OCI-LY7 (cell line): Measurements from ENCODE around the gene ENAH. TPM values are rescaled to one million over a fixed set of nuclear protein-coding genes. Genes with fewer than 3 reads are reported as not detected.

Experiments
- BruUV-seq: library from RNA; stranded (reverse); fragments of 400-500 nt; replicated peaks from 2 replicates; lab custom pipeline; 2021; lab: Mats Ljungman, UMichigan
- CTCF ChIA-PET: fragments of 300-600 bp; sonication (Branson Sonifier 250); formaldehyde crosslinking; loops from one replicate; lab custom pipeline; 2022; ENCODE audit warnings: antibody characterized with exemption; ENCODE audit not compliant: unreplicated experiment; lab: Charles Lee
- POLR2A ChIA-PET: fragments of 300-600 bp; sonication (Branson Sonifier 250); formaldehyde crosslinking; loops from one replicate; lab custom pipeline; 2022; ENCODE audit warnings: antibody characterized with exemption; lab: Charles Lee
- DNase-seq: peaks from one replicate; pipeline ENCODE4 v3.0.0-alpha.2; 2015; ENCODE audit warnings: low spot score
- H2AFZ ChIP-seq: fragments of 200-600 bp; sonication (generic), shearing (Covaris generic); 2 replicates; pipeline ENCODE4 v1.6.1; 2014; ENCODE audit warnings: mild to moderate bottlenecking, antibody characterized with exemption, low read length, moderate library complexity
- H3K27ac ChIP-seq: fragments of 200-600 bp; sonication (generic); 2 replicates; pipeline ENCODE4 v1.5.1; 2014; ENCODE audit warnings: mixed run types, low read depth, mild to moderate bottlenecking, moderate library complexity, low read length, inconsistent platforms; ENCODE audit not compliant: poor library complexity, severe bottlenecking
- H3K36me3 ChIP-seq: fragments of 200-600 bp; sonication (generic); 2 replicates; pipeline ENCODE4 v1.6.1; 2014; ENCODE audit warnings: mild to moderate bottlenecking, antibody characterized with exemption, low read length, moderate library complexity, mixed read lengths; ENCODE audit not compliant: insufficient read depth
- H3K4me1 ChIP-seq: fragments of 200-600 bp; sonication (generic); 2 replicates; pipeline ENCODE4 v1.5.1; 2014; ENCODE audit warnings: mild to moderate bottlenecking, low read length; ENCODE audit not compliant: insufficient read depth, poor library complexity, severe bottlenecking
- H3K4me2 ChIP-seq: fragments of 200-600 bp; sonication (generic); 2 replicates; pipeline ENCODE4 v1.6.1; 2014; ENCODE audit warnings: mild to moderate bottlenecking, low read length
- H3K4me3 ChIP-seq: fragments of 200-600 bp; sonication (generic); 2 replicates; pipeline ENCODE4 v1.5.1; 2014; ENCODE audit warnings: mild to moderate bottlenecking, low read depth, low read length; ENCODE audit not compliant: poor library complexity, severe bottlenecking
- H3K79me2 ChIP-seq: fragments of 200-600 bp; sonication (generic); 2 replicates; pipeline ENCODE4 v1.6.1; 2016; ENCODE audit warnings: low read depth, mild to moderate bottlenecking, low read length, moderate library complexity, mixed read lengths; ENCODE audit not compliant: insufficient read depth
- H3K9me2 ChIP-seq: fragments of 200-600 bp; sonication (generic); 2 replicates; pipeline ENCODE4 v1.6.1; 2016; ENCODE audit warnings: mild to moderate bottlenecking, low read length, mixed read lengths; ENCODE audit not compliant: insufficient read depth
- H3K9me3 ChIP-seq: fragments of 200-600 bp; sonication (generic); 2 replicates; pipeline ENCODE4 v1.6.1; 2014; ENCODE audit warnings: mild to moderate bottlenecking, mixed run types, low read length, mixed read lengths
- H4K20me1 ChIP-seq: fragments of 200-600 bp; sonication (generic); 2 replicates; pipeline ENCODE4 v1.6.1; 2014; ENCODE audit warnings: mild to moderate bottlenecking, antibody characterized with exemption, low read length, moderate library complexity, mixed read lengths; ENCODE audit not compliant: insufficient read depth
- EZH2phosphoT487 ChIP-seq: fragments of 200-600 bp; sonication (generic); IDR thresholded peaks from 2 replicates; pipeline ENCODE4 v1.6.1; 2018; ENCODE audit warnings: low read depth, borderline replicate concordance, mild to moderate bottlenecking, mixed run types, antibody characterized with exemption, low read length, moderate library complexity, mixed read lengths
- intact Hi-C: fragments of 100-400 bp; cut with micrococcal nuclease; formaldehyde crosslinking; loops from one replicate; pipeline ENCODE4 v1.10.0; 2022; ENCODE audit not compliant: unreplicated experiment
- total RNA-seq, 2 experiments: library from RNA; depleted of rRNA in 1 of 2; stranded (reverse); fragments of >200 nt in 1 of 2; shearing (Covaris generic) in 1 of 2; gene quantifications; 2 replicates each; pipeline ENCODE4 v1.2.3, GENCODE V29; 2014 to 2022
- TF ChIP-seq, protein P1 (sequence below): fragments of 200-600 bp; sonication (generic); conservative IDR thresholded peaks from 2 replicates; pipeline ENCODE4 v1.5.1; 2014; ENCODE audit warnings: mild to moderate bottlenecking, antibody characterized with exemption, low read length, moderate library complexity, mixed read lengths

Gene ENAH
- total RNA-seq, 2 experiments from 2014 or later, result 4.6 to 18.1 TPM

DNA sequence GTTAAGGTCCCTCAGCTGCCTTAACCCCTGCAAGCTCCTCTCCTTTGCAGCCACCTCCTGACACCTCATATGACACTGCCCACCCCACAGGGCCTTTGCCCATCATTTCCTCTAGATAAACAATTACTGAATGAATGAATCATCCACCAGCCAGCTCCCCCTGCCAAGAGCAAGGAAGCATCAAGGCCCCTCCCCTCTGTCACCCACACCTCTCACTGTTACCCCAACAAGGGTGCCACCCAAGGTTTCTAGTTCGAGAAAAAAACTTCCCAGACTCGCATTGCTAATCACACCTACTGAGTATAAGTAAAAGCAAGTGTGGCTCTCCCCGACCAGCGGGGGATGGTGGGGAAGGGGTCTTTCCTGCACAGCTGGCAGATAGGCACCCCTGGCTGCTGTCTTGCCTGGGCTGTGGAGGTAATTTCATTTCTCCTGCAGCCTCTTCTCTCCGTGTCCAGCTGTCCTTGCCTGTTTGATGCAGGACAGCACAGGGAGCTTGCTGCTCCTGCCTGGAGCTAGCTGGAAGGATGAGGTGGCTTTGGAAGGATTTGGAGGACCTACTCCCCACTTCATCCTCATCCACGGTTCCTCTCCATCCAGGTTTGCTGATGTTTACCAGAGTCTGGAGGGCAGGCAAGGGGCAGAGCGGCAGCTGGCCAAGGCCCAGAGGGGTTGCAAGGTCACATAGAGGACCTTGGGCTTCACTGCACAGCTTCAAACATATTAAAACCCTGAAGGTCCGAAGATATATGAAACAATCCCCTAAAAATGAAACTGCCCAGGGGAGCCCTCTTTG is 192.0 kb downstream of the ENAH start:
- no peak overlapping the region for H3K27ac ChIP-seq

DNA sequence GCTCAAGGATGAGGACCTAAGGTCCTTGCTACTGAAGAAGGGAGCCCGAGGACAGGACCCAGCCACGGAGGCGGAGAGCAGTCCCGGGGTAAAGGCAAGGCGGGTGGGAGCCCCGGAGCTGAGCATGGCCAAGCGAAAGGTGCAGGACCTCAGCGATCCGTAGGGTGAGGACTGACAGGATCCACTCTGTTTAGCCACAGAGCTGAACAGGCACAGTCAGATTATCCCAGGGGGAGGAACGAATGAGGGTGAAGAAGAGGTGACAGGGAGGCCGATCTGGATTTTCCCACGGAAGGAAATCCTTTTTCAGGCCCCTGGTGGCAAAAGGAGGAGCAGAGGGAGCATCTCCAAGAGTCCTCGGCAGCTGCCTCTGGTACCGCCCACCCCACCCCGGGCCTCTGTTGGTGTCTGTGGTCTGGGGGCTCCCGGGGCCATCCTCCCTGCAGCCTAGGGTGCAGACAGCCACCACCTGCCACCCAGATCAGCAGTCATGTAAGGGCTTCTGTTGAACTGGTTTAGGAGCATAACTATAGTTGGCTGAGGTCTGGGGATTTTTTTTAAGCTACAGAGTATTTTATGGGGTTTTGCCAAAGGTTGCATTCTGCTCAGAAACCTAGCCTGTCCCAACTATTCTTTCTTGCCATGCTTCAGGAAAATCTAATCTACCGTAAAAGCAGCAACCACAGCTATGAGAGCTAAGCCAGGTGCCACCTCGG is 192.7 kb downstream of the ENAH start:
- no peaks in the 10 kb centered on the region for H4K20me1 ChIP-seq
- intact Hi-C loops, result no loop called here
- no peak overlapping the region for H3K4me3 ChIP-seq
- BruUV-seq, result no TSS peak
- no peak overlapping the region for H2AFZ ChIP-seq
- H3K4me2 ChIP-seq, result no peak overlapping the region
- H3K36me3 ChIP-seq, result no peaks in the 10 kb centered on the region
- no peaks in the 10 kb centered on the region for H3K9me3 ChIP-seq
- TF ChIP-seq, protein P1, sequence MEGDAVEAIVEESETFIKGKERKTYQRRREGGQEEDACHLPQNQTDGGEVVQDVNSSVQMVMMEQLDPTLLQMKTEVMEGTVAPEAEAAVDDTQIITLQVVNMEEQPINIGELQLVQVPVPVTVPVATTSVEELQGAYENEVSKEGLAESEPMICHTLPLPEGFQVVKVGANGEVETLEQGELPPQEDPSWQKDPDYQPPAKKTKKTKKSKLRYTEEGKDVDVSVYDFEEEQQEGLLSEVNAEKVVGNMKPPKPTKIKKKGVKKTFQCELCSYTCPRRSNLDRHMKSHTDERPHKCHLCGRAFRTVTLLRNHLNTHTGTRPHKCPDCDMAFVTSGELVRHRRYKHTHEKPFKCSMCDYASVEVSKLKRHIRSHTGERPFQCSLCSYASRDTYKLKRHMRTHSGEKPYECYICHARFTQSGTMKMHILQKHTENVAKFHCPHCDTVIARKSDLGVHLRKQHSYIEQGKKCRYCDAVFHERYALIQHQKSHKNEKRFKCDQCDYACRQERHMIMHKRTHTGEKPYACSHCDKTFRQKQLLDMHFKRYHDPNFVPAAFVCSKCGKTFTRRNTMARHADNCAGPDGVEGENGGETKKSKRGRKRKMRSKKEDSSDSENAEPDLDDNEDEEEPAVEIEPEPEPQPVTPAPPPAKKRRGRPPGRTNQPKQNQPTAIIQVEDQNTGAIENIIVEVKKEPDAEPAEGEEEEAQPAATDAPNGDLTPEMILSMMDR, result no peak
- no peak for TF ChIP-seq EZH2phosphoT487
- CTCF ChIA-PET, result no interaction called here
- H3K27ac ChIP-seq, result no peak overlapping the region
- H3K4me1 ChIP-seq, result peaks cover 21% of the 10 kb centered on the region
- no peak for DNase-seq
- no peaks in the 10 kb centered on the region for H3K79me2 ChIP-seq
- POLR2A ChIA-PET, result interaction anchor here (0.6 to 1.6 kb wide), 5 partner anchors 8 to 508 kb away, joined by 3 to 6 read pairs (median 4); no protein-coding TSS in a partner anchor
- no peaks in the 10 kb centered on the region for H3K9me2 ChIP-seq

More for the DNA sequence above, 192.0 kb downstream of the ENAH start:
- Histone ChIP-seq H3K4me3 (no peak overlapping the region), H3K79me2 (no peaks in the 10 kb centered on the region), H3K9me3 (no peaks in the 10 kb centered on the region), H2AFZ (no peak overlapping the region), H3K36me3 (no peaks in the 10 kb centered on the region), H3K4me1 (peaks cover 29% of the 10 kb centered on the region), H3K9me2 (no peaks in the 10 kb centered on the region), H3K4me2 (no peak overlapping the region), H4K20me1 (no peaks in the 10 kb centered on the region)
- ChIA-PET POLR2A (interaction anchor here (0.5 to 1.6 kb wide), 8 partner anchors 9 to 507 kb away, joined by 3 to 6 read pairs (median 3); no protein-coding TSS in a partner anchor), CTCF (interaction anchor here (0.8 kb wide), 1 partner anchor 10 kb away, joined by 4 read pairs; no protein-coding TSS in a partner anchor)
- intact Hi-C loops, result no loop called here
- TF ChIP-seq, protein P1, result no peak
- TF ChIP-seq EZH2phosphoT487, result no peak
- BruUV-seq, result no TSS peak
- no peak for DNase-seq
